Measurements from ENCODE around the gene PLA2G4E.

The PLA2G4E gene

GRCh38 chr15:42020713-42021273 lies at the start of gene PLA2G4E:
Gene PLA2G4E, minus strand, starts transcription at chr15:42021042. Its CDS starts 12 bp downstream, at chr15:42021030.
- in situ Hi-C loops (cut with MboI; ENCODE audit: low sequenced_read_pairs), result no loop called here

GRCh38 chr15:42070279-42070975 lies 49.6 kb upstream of the PLA2G4E start:
- in situ Hi-C loops (cut with MboI; ENCODE audit: low sequenced_read_pairs), result no loop called here

GRCh38 chr15:42069496-42070278 lies 48.8 kb upstream of the PLA2G4E start:
- in situ Hi-C loops (cut with MboI; ENCODE audit: low sequenced_read_pairs), result loop anchor here (10.0 kb wide), 1 partner anchor 65 kb away; no protein-coding TSS in a partner anchor

- in situ Hi-C loops (cut with MboI; ENCODE audit: low sequenced_read_pairs), result loop anchor here (10.0 kb wide), 1 partner anchor 66 kb away; no protein-coding TSS in a partner anchor
Observed at GRCh38 chr15:42069025-42069424, 48.2 kb upstream of the PLA2G4E start.

- in situ Hi-C loops (cut with MboI; ENCODE audit: low sequenced_read_pairs), result loop anchor here (10.0 kb wide), 1 partner anchor 66 kb away; no protein-coding TSS in a partner anchor
Observed at GRCh38 chr15:42068601-42069000, 47.8 kb upstream of the PLA2G4E start.

GRCh38 chr15:42066764-42067415 lies 46.0 kb upstream of the PLA2G4E start:
- in situ Hi-C loops (cut with MboI; ENCODE audit: low sequenced_read_pairs), result loop anchor here (10.0 kb wide), 1 partner anchor 68 kb away; no protein-coding TSS in a partner anchor

- in situ Hi-C loops (cut with MboI; ENCODE audit: low sequenced_read_pairs), result loop anchor here (10.0 kb wide), 1 partner anchor 69 kb away; no protein-coding TSS in a partner anchor
Observed at GRCh38 chr15:42065468-42065867, 44.6 kb upstream of the PLA2G4E start.

- in situ Hi-C loops (cut with MboI; ENCODE audit: low sequenced_read_pairs), result loop anchor here (10.0 kb wide), 1 partner anchor 70 kb away; no protein-coding TSS in a partner anchor
Observed at GRCh38 chr15:42065033-42065432, 44.2 kb upstream of the PLA2G4E start.

- in situ Hi-C loops (cut with MboI; ENCODE audit: low sequenced_read_pairs), result loop anchor here (10.0 kb wide), 1 partner anchor 71 kb away; no protein-coding TSS in a partner anchor
Observed at GRCh38 chr15:42064271-42064670, 43.4 kb upstream of the PLA2G4E start.

- in situ Hi-C loops (cut with MboI; ENCODE audit: low sequenced_read_pairs), result loop anchor here (10.0 kb wide), 1 partner anchor 72 kb away; no protein-coding TSS in a partner anchor
Observed at GRCh38 chr15:42063122-42063848, 42.4 kb upstream of the PLA2G4E start.

- in situ Hi-C loops (cut with MboI; ENCODE audit: low sequenced_read_pairs), result loop anchor here (10.0 kb wide), 1 partner anchor 72 kb away; no protein-coding TSS in a partner anchor
Observed at GRCh38 chr15:42062284-42062806, 41.5 kb upstream of the PLA2G4E start.

- in situ Hi-C loops (cut with MboI; ENCODE audit: low sequenced_read_pairs), result loop anchor here (10.0 kb wide), 1 partner anchor 74 kb away; no protein-coding TSS in a partner anchor
Observed at GRCh38 chr15:42060797-42061196, 40.0 kb upstream of the PLA2G4E start.

- in situ Hi-C loops (cut with MboI; ENCODE audit: low sequenced_read_pairs), result loop anchor here (10.0 kb wide), 1 partner anchor 74 kb away; no protein-coding TSS in a partner anchor
Observed at GRCh38 chr15:42060477-42060763, 39.6 kb upstream of the PLA2G4E start.

GRCh38 chr15:42059661-42060476 lies 39.0 kb upstream of the PLA2G4E start:
- in situ Hi-C loops (cut with MboI; ENCODE audit: low sequenced_read_pairs), result loop anchor here (10.0 kb wide), 1 partner anchor 75 kb away; no protein-coding TSS in a partner anchor

GRCh38 chr15:42058791-42059190 lies 37.9 kb upstream of the PLA2G4E start:
- in situ Hi-C loops (cut with MboI; ENCODE audit: low sequenced_read_pairs), result no loop called here

- in situ Hi-C loops (cut with MboI; ENCODE audit: low sequenced_read_pairs), result no loop called here
Observed at GRCh38 chr15:42057799-42058646, 37.2 kb upstream of the PLA2G4E start.

- in situ Hi-C loops (cut with MboI; ENCODE audit: low sequenced_read_pairs), result no loop called here
Observed at GRCh38 chr15:42056934-42057798, 36.3 kb upstream of the PLA2G4E start.
